ENCODE results near the gene PFDN2.

PFDN2 gene

GRCh38 chr1:161158316-161159010 is 40.6 kb upstream of the PFDN2 start:
- peaks cover 23% of the 10 kb centered on the region for H3K36me3 Mint-ChIP-seq
- ATAC-seq (ENCODE audit: low read depth) (no peak), DNase-seq (ENCODE audit: low spot score in 2 of 2) (no peak)
- H3K9me3 Mint-ChIP-seq = no peaks in the 10 kb centered on the region
- H3K27ac Mint-ChIP-seq = peak overlapping the region; percentile 94
- H3K4me3 Mint-ChIP-seq = peak overlapping the region; percentile 90
- no peaks in the 10 kb centered on the region for H3K27me3 Mint-ChIP-seq
- H3K4me1 Mint-ChIP-seq = peaks cover 44% of the 10 kb centered on the region

DNA sequence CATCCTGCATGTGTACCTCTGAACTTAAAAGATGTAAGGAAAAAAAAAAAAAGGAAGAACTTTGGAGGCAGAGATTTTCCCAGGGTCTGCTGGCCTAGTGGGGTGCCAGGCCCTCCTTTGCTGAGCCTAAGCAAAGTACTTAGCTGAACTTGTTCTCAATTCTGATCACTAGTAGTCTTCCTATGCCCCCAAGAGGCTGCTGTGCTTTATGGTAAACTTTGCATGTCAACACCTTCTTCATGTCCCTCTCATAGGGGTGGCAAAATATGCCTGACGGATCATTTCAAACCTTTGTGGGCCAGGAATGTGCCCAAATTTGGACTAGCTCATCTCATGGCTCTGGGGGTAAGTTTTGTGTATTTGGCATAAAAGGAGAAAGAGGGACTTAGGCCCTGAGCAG is 40.0 kb upstream of the PFDN2 start:
- Mint-ChIP-seq H3K27ac (peak overlapping the region; percentile 94), H3K27me3 (no peaks in the 10 kb centered on the region), H3K36me3 (peaks cover 18% of the 10 kb centered on the region), H3K4me1 (peaks cover 40% of the 10 kb centered on the region), H3K9me3 (no peaks in the 10 kb centered on the region), H3K4me3 (peak overlapping the region; percentile 90)
- ATAC-seq (ENCODE audit: low read depth) (no peak), DNase-seq (ENCODE audit: low spot score in 2 of 2) (no peak)

- peak; percentile 94 for ATAC-seq (ENCODE audit: low read depth)
- peaks cover 10% of the 10 kb centered on the region for H3K36me3 Mint-ChIP-seq
- no peaks in the 10 kb centered on the region for H3K9me3 Mint-ChIP-seq
These were observed 36.0 kb upstream of the PFDN2 start, which contains the start of gene UFC1 for GRCh38 chr1:161153682-161154337. Gene UFC1, plus strand, starts transcription at chr1:161153978. Its CDS starts 20 bp downstream, at chr1:161153998.

GRCh38 chr1:161153176-161153575 is 35.3 kb upstream of the PFDN2 start:
- ATAC-seq (ENCODE audit: low read depth) = peak; percentile 5
- Mint-ChIP-seq H3K4me3 (peak overlapping the region; percentile 100), H3K9me3 (no peaks in the 10 kb centered on the region), H3K4me1 (peaks cover 7% of the 10 kb centered on the region), H3K27ac (peak overlapping the region; percentile 99), H3K27me3 (no peaks in the 10 kb centered on the region), H3K36me3 (peaks cover 7% of the 10 kb centered on the region)
- no peak for DNase-seq (ENCODE audit: low spot score in 2 of 2)

More at GRCh38 chr1:161153682-161154337, 36.0 kb upstream of the PFDN2 start, which contains the start of gene UFC1:
- peak within 1 kb of the TSS; percentile 99 for H3K27ac Mint-ChIP-seq
- H3K27me3 Mint-ChIP-seq = no peaks in the 10 kb centered on the region
- peak within 1 kb of the TSS; percentile 100 for H3K4me3 Mint-ChIP-seq
- peak; percentile 79 to 80 for DNase-seq (ENCODE audit: low spot score in 2 of 2)
- H3K4me1 Mint-ChIP-seq = peaks cover 14% of the 10 kb centered on the region

DNA sequence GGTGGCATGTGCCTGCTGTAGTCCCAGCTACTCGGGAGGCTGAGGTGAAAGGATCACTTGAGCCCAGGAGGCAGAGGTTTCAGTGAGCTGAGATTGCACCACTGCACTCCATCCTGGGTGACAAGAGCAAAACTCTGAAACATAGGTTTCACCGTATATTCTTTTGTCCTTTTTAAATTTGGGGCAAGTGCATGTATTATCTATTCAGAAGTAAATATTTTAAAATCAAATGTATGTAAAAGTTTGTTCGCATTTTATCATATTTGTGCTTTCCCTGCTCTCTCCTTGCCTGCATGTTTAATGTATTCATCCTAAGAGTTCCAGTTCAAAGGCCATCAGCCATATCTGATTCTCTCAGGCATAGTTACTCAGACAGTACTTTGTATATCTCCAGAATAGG is 28.0 kb upstream of the PFDN2 start:
- Mint-ChIP-seq H3K4me3 (no peak overlapping the region), H3K27ac (no peak overlapping the region), H3K27me3 (no peaks in the 10 kb centered on the region), H3K36me3 (no peaks in the 10 kb centered on the region), H3K4me1 (no peaks in the 10 kb centered on the region), H3K9me3 (no peaks in the 10 kb centered on the region)
- DNase-seq (ENCODE audit: low spot score in 2 of 2) (no peak), ATAC-seq (ENCODE audit: low read depth) (no peak)

DNA sequence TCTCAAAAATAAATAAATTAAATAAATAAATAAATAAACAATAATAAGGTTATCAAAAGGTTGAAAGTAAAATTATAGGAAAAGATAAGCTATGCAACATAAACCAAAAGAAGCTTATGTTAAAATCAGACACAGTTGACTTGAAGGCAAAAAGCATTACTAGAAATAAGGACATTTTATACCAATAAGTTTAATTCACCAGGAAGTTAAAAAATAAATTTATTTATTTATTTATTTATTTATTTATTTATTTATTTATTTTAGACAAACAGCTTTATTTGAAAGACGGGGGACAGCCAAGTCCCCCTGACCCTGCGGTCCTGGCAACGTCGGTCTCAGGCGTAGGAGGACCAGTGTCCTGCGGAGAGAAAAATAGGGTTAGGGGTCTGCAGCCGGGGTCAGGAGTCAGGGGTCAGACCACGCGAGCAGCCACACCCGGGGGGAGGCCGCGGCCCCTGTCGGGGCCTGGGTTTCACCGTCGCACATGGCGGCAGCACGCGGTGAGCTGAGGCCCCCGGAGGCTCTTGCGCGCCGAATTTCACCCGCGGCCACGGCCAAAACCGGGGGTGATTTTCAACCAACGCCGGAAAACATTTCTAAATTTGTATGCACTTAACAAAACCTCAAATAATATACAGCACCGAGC is 23.0 kb upstream of the PFDN2 start:
- Mint-ChIP-seq H3K9me3 (no peaks in the 10 kb centered on the region), H3K27me3 (no peaks in the 10 kb centered on the region), H3K27ac (no peak overlapping the region), H3K4me3 (no peak overlapping the region), H3K36me3 (peaks cover 1% of the 10 kb centered on the region), H3K4me1 (peaks cover 4% of the 10 kb centered on the region)
- DNase-seq (ENCODE audit: low spot score in 2 of 2) (no peak), ATAC-seq (ENCODE audit: low read depth) (no peak)

DNA sequence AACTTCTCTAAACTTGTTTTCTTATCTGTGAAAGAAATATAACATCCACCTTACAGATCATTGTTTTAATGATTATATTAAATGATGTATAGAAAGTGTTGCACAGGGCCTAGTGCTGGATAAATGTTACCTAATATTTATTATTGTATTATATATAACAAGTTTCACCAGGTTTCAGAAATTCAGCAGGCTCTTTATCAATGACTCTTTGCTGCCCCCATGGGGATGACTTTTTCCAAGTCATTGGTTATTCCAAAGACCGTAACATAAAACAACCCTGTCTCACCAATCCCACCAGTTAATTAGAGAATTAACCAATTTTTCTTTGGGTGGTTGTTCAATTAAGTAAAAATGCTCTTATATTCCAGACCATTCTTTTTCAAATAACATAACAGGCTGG is 21.9 kb upstream of the PFDN2 start:
- ATAC-seq (ENCODE audit: low read depth) = peak; percentile 52

DNA sequence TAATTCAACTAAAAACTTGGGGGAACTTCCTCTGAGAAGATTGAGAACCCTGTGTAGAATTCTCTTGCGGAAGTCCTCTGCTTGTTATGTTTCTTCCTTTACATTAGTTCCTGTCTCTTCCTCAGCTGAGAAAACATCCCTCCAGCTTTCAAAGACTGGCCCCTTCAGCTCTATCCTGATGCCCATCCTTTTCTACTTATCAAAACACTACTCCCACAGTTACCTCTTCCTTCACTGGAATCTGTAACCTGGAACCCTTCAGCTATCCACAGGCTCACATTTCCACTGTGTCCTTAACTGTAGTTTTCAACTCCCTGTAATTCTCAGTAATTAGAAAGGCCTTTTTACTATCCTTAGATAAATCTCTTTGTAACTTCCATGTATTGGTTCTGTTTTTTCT is 20.6 kb upstream of the PFDN2 start:
- Mint-ChIP-seq H3K27me3 (no peaks in the 10 kb centered on the region), H3K36me3 (peaks cover 2% of the 10 kb centered on the region), H3K4me1 (peaks cover 4% of the 10 kb centered on the region), H3K9me3 (no peaks in the 10 kb centered on the region), H3K4me3 (no peak overlapping the region), H3K27ac (peak overlapping the region; percentile 14)
- ATAC-seq (ENCODE audit: low read depth) (no peak), DNase-seq (ENCODE audit: low spot score in 2 of 2) (no peak)

More for the DNA sequence above, 21.9 kb upstream of the PFDN2 start:
- Mint-ChIP-seq H3K9me3 (no peaks in the 10 kb centered on the region), H3K4me1 (peaks cover 4% of the 10 kb centered on the region), H3K4me3 (no peak overlapping the region), H3K27me3 (no peaks in the 10 kb centered on the region), H3K27ac (no peak overlapping the region), H3K36me3 (peaks cover 2% of the 10 kb centered on the region)
- DNase-seq (ENCODE audit: low spot score in 2 of 2) = peak in 1 of 2 donors; percentile 46

- DNase-seq (ENCODE audit: low spot score in 2 of 2) (no peak), ATAC-seq (ENCODE audit: low read depth) (no peak)
- peaks cover 4% of the 10 kb centered on the region for H3K4me1 Mint-ChIP-seq
- peaks cover 2% of the 10 kb centered on the region for H3K36me3 Mint-ChIP-seq
- H3K27ac Mint-ChIP-seq = peak overlapping the region; percentile 28
- H3K9me3 Mint-ChIP-seq = no peaks in the 10 kb centered on the region
- H3K27me3 Mint-ChIP-seq = no peaks in the 10 kb centered on the region
- no peak overlapping the region for H3K4me3 Mint-ChIP-seq
These were observed 20.0 kb upstream of the PFDN2 start for GRCh38 chr1:161137881-161138280.

DNA sequence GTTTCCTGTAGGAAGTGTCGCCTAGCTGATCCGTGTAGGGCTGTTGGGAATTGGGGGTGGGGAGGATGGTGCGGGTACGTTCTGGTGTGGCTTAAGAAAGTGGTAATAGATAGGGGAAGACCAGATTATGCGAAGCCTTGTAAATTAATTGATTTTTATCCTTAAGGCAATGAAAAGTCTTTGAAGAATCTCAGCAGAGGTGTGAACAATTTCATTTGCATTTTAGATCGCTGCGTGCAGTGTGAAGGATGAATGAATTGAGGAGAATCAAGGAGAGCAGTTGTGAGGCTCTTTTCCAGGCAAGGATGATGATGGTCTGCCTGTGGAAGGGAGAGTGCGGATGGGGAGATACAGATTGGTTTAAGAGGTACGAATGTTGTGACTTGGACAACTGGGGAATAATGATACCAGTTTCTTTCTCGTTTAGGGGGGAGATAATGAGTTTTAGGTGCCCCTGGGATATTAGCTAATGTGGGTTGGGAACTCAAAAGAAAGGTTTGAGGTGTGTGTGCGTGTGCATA is 15.4 kb upstream of the PFDN2 start:
- DNase-seq (ENCODE audit: low spot score in 2 of 2) (no peak), ATAC-seq (ENCODE audit: low read depth) (no peak)
- no peaks in the 10 kb centered on the region for H3K27me3 Mint-ChIP-seq
- H3K9me3 Mint-ChIP-seq = no peaks in the 10 kb centered on the region
- no peak overlapping the region for H3K4me3 Mint-ChIP-seq
- peaks cover 16% of the 10 kb centered on the region for H3K4me1 Mint-ChIP-seq
- H3K36me3 Mint-ChIP-seq = peaks cover 5% of the 10 kb centered on the region
- no peak overlapping the region for H3K27ac Mint-ChIP-seq

GRCh38 chr1:161132410-161133219 is 14.8 kb upstream of the PFDN2 start, which contains the start of gene DEDD:
Gene DEDD, minus strand, starts transcription at chr1:161132667. Its CDS starts 8,205 bp downstream, at chr1:161124462.
- peaks cover 16% of the 10 kb centered on the region for H3K4me1 Mint-ChIP-seq
- no peak within 1 kb of the TSS for H3K4me3 Mint-ChIP-seq
- DNase-seq (ENCODE audit: low spot score in 2 of 2) = peak; percentile 80 to 81
- peaks cover 5% of the 10 kb centered on the region for H3K36me3 Mint-ChIP-seq
- no peaks in the 10 kb centered on the region for H3K27me3 Mint-ChIP-seq
- no peak within 1 kb of the TSS for H3K27ac Mint-ChIP-seq
- ATAC-seq (ENCODE audit: low read depth) = peak; percentile 94
- H3K9me3 Mint-ChIP-seq = no peaks in the 10 kb centered on the region

DNA sequence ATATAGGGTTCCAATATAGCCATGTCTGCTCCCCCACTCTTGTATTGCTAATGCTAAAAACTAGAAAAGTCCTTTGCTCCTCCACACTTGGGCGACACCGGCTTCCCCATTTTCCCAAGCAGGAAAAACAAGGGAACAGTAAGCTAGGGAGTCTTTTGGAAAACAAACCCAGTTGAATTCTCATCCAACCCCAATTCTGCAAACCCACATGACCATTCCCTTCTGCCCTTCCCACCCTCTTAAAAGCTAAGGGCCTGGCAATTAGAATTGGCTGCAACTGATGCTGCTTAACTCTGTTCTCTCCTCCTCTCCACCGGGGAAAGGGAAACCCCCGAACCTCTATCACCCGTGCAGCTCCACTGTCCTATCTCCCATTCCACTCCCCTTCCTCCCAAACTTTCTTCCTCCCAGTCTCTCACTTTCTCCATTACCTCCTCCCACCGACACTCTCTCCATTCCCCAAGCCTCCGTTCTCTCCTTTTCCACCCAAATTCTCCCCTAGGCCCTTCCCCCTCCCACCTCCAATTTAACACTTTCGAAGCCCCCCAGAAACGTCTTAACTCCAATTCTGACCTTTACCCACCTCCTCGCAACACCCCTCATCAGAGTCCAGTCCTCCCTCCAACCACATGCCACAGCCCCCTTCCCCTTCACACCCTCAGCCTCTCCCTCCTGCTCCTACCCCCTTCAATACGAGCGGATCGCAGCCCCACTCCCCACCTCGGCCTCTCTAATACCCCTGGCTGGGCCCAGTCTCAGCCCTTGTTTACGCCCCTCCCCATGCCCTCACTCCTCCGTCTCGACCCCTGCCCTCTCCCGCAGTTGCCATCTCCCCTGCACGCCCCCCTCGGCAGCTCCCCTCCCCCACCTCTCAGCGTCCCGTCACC is 13.9 kb upstream of the PFDN2 start:
- H3K27me3 Mint-ChIP-seq = no peaks in the 10 kb centered on the region
- H3K4me3 Mint-ChIP-seq = no peak overlapping the region
- H3K36me3 Mint-ChIP-seq = peaks cover 7% of the 10 kb centered on the region
- ATAC-seq (ENCODE audit: low read depth) (no peak), DNase-seq (ENCODE audit: low spot score in 2 of 2) (no peak)
- no peak overlapping the region for H3K27ac Mint-ChIP-seq
- no peaks in the 10 kb centered on the region for H3K9me3 Mint-ChIP-seq
- H3K4me1 Mint-ChIP-seq = peaks cover 16% of the 10 kb centered on the region

GRCh38 chr1:161130266-161130665 is 12.4 kb upstream of the PFDN2 start:
- Mint-ChIP-seq H3K27ac (no peak overlapping the region), H3K9me3 (no peaks in the 10 kb centered on the region), H3K4me1 (peaks cover 21% of the 10 kb centered on the region), H3K27me3 (no peaks in the 10 kb centered on the region), H3K36me3 (peaks cover 13% of the 10 kb centered on the region), H3K4me3 (no peak overlapping the region)
- no peak for DNase-seq (ENCODE audit: low spot score in 2 of 2)
- ATAC-seq (ENCODE audit: low read depth) = no peak
